Neural cell (in vitro differentiated cells): Measurements from ENCODE around the gene ISYNA1.

Experiments used
- CTCF ChIP-seq: fragments of 450-650 bp; IDR thresholded peaks from 2 replicates; pipeline ENCODE4 v1.5.1; 2014; ENCODE audit warnings: antibody characterized with exemption, mild to moderate bottlenecking, moderate library complexity; ENCODE audit not compliant: poor library complexity, severe bottlenecking
- EP300 ChIP-seq: fragments of 450-650 bp; conservative IDR thresholded peaks from 2 replicates; pipeline ENCODE4 v1.6.1; 2014; ENCODE audit warnings: antibody characterized with exemption, mild to moderate bottlenecking, moderate library complexity; ENCODE audit not compliant: poor library complexity, severe bottlenecking
- EZH2 ChIP-seq: fragments of 200-600, 300-800 bp; shearing (Covaris generic), sonication (generic); IDR thresholded peaks from 2 replicates; pipeline ENCODE4 v1.6.1; 2014; ENCODE audit warnings: antibody characterized with exemption, low read length, borderline replicate concordance, mild to moderate bottlenecking; ENCODE audit not compliant: insufficient read depth, poor library complexity, severe bottlenecking
- MXI1 ChIP-seq: fragments of 450-650 bp; conservative IDR thresholded peaks from 2 replicates; pipeline ENCODE4 v1.6.1; 2014; ENCODE audit warnings: antibody characterized with exemption, mild to moderate bottlenecking; ENCODE audit not compliant: poor library complexity, severe bottlenecking
- RAD21 ChIP-seq: fragments of 450-650 bp; conservative IDR thresholded peaks from 2 replicates; pipeline ENCODE4 v1.6.1; 2014; ENCODE audit warnings: antibody characterized with exemption, mild to moderate bottlenecking, moderate library complexity
- SMC3 ChIP-seq: fragments of 450-650 bp; conservative IDR thresholded peaks from 2 replicates; pipeline ENCODE4 v1.6.1; 2014; ENCODE audit warnings: antibody characterized with exemption, mild to moderate bottlenecking, moderate library complexity; ENCODE audit not compliant: poor library complexity
- TAF1 ChIP-seq: IDR thresholded peaks from 2 replicates; pipeline ENCODE4 v1.6.1; 2012; ENCODE audit warnings: low read depth

DNA sequence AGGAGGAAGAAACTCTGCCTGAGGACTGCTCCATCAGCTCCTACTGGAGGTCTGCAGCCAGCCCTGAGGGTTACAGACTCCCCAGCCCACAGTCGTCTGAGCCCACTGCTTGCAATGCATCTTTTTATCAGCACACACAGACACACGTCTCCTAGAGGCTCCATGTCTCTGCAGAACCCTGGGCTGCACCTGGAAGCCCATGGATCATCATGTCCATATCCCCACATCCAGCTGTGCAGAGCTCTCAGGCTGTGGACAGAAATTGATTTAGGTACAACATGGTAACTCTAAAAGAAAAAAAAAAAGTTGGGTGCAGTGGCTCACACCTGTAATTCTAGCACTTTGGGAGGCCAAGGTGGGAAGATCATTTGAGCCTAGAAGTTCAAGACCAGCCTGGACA, 32.9 kb upstream of the ISYNA1 start:
- TF ChIP-seq EZH2 (no peak), CTCF (no peak), RAD21 (no peak), EP300 (no peak), MXI1 (no peak), SMC3 (no peak), TAF1 (no peak)
